OCI-LY1 (cell line): ENCODE results near the gene GDPD4.

ENCODE experiments used
- H2AFZ ChIP-seq: fragments of 200-600 bp; sonication (generic), shearing (Covaris generic); 2 replicates; pipeline ENCODE4 v1.6.0; 2014; ENCODE audit warnings: antibody characterized with exemption, mild to moderate bottlenecking, low read length
- H3F3A ChIP-seq: fragments of 200-600 bp; sonication (generic), shearing (Covaris generic); 2 replicates; pipeline ENCODE4 v1.6.0; 2014; ENCODE audit warnings: mild to moderate bottlenecking, antibody characterized with exemption, low read length, moderate library complexity; ENCODE audit not compliant: insufficient read depth
- H3K27ac ChIP-seq: fragments of 200-600 bp; sonication (generic); 2 replicates; pipeline ENCODE4 v1.5.1; 2014; ENCODE audit warnings: low read length, mixed run types, mild to moderate bottlenecking, low read depth; ENCODE audit not compliant: poor library complexity, severe bottlenecking
- H3K27me3 ChIP-seq: fragments of 200-600 bp; sonication (generic); 2 replicates; pipeline ENCODE4 v1.6.0; 2014; ENCODE audit warnings: antibody characterized with exemption, mild to moderate bottlenecking, low read length, moderate library complexity; ENCODE audit not compliant: insufficient read depth
- H3K36me3 ChIP-seq: fragments of 200-600 bp; sonication (generic); 2 replicates; pipeline ENCODE4 v1.6.1; 2014; ENCODE audit warnings: mild to moderate bottlenecking, antibody characterized with exemption, low read length, moderate library complexity, mixed read lengths; ENCODE audit not compliant: insufficient read depth
- H3K4me1 ChIP-seq: fragments of 200-600 bp; sonication (generic); 2 replicates; pipeline ENCODE4 v1.5.1; 2014; ENCODE audit warnings: mild to moderate bottlenecking, low read length, moderate library complexity; ENCODE audit not compliant: insufficient read depth, severe bottlenecking
- H3K4me2 ChIP-seq: fragments of 200-600 bp; sonication (generic), shearing (Covaris generic); 2 replicates; pipeline ENCODE4 v1.6.1; 2014; ENCODE audit warnings: low read length
- H3K4me3 ChIP-seq: fragments of 200-600 bp; sonication (generic); 2 replicates; pipeline ENCODE4 v1.5.1; 2014; ENCODE audit warnings: low read length, low read depth, mild to moderate bottlenecking, mixed read lengths; ENCODE audit not compliant: poor library complexity, severe bottlenecking
- H3K79me2 ChIP-seq: fragments of 200-600 bp; shearing (Covaris generic); 2 replicates; pipeline ENCODE4 v1.6.1; 2016; ENCODE audit warnings: mixed run types, low read length, mixed read lengths; ENCODE audit not compliant: insufficient read depth
- H3K9ac ChIP-seq: fragments of 200-600 bp; sonication (generic), shearing (Covaris generic); 2 replicates; pipeline ENCODE4 v1.6.1; 2014; ENCODE audit warnings: mild to moderate bottlenecking, low read length, mixed read lengths
- H3K9me2 ChIP-seq: fragments of 200-600 bp; sonication (generic), shearing (Covaris generic); 2 replicates; pipeline ENCODE4 v1.6.1; 2014; ENCODE audit warnings: low read depth, mild to moderate bottlenecking, low read length, mixed read lengths
- H3K9me3 ChIP-seq: fragments of 200-600 bp; shearing (Covaris generic); 2 replicates; pipeline ENCODE4 v1.6.1; 2014; ENCODE audit warnings: low read length, mixed read lengths
- H4K20me1 ChIP-seq: fragments of 200-600 bp; sonication (generic), shearing (Covaris generic); 2 replicates; pipeline ENCODE4 v1.6.0; 2016; ENCODE audit warnings: mild to moderate bottlenecking, low read length; ENCODE audit not compliant: insufficient read depth
- CTCF ChIP-seq: fragments of 200-600 bp; sonication (generic), shearing (Covaris generic); IDR thresholded peaks from 2 replicates; pipeline ENCODE4 v1.5.1; 2017; ENCODE audit warnings: mild to moderate bottlenecking, antibody characterized with exemption, low read length, moderate library complexity, mixed read lengths
- EZH2 ChIP-seq: fragments of 200-600 bp; sonication (generic), shearing (Covaris generic); IDR thresholded peaks from 2 replicates; pipeline ENCODE4 v1.8.0; 2017; ENCODE audit warnings: borderline replicate concordance, mixed run types, mild to moderate bottlenecking, antibody characterized with exemption, low read length, moderate library complexity, mixed read lengths

GDPD4 gene

GRCh38 chr11:77187776-77188632 is 113.5 kb downstream of the GDPD4 start:
- H3K27ac ChIP-seq, result no peak overlapping the region
- H3K9me2 ChIP-seq, result no peaks in the 10 kb centered on the region
- H3K9me3 ChIP-seq, result no peaks in the 10 kb centered on the region
- no peaks in the 10 kb centered on the region for H3K27me3 ChIP-seq
- no peaks in the 10 kb centered on the region for H3K36me3 ChIP-seq
- no peaks in the 10 kb centered on the region for H4K20me1 ChIP-seq
- H2AFZ ChIP-seq, result no peak overlapping the region
- no peak overlapping the region for H3K4me2 ChIP-seq
- H3K9ac ChIP-seq, result no peak overlapping the region
- no peaks in the 10 kb centered on the region for H3K79me2 ChIP-seq
- no peak overlapping the region for H3K4me3 ChIP-seq
- no peaks in the 10 kb centered on the region for H3F3A ChIP-seq
- no peaks in the 10 kb centered on the region for H3K4me1 ChIP-seq
- TF ChIP-seq EZH2 (no peak), CTCF (peak; percentile 90)

GRCh38 chr11:77187111-77187750 is 114.3 kb downstream of the GDPD4 start:
- Histone ChIP-seq H4K20me1 (no peaks in the 10 kb centered on the region), H3K79me2 (no peaks in the 10 kb centered on the region), H3K4me3 (no peak overlapping the region), H3K4me1 (no peaks in the 10 kb centered on the region), H3K9ac (no peak overlapping the region), H3K27me3 (no peaks in the 10 kb centered on the region), H3K4me2 (no peak overlapping the region), H2AFZ (no peak overlapping the region), H3K36me3 (no peaks in the 10 kb centered on the region), H3K9me2 (no peaks in the 10 kb centered on the region), H3K9me3 (no peaks in the 10 kb centered on the region), H3F3A (no peaks in the 10 kb centered on the region), H3K27ac (no peak overlapping the region)
- no peak for TF ChIP-seq CTCF
- TF ChIP-seq EZH2, result no peak

- H4K20me1 ChIP-seq, result no peaks in the 10 kb centered on the region
- H3K79me2 ChIP-seq, result no peaks in the 10 kb centered on the region
- no peaks in the 10 kb centered on the region for H3F3A ChIP-seq
- TF ChIP-seq CTCF, result no peak
- no peak for TF ChIP-seq EZH2
- no peaks in the 10 kb centered on the region for H3K27me3 ChIP-seq
- no peak overlapping the region for H3K27ac ChIP-seq
- no peaks in the 10 kb centered on the region for H3K36me3 ChIP-seq
- H3K4me3 ChIP-seq, result no peak overlapping the region
- no peak overlapping the region for H3K4me2 ChIP-seq
- no peaks in the 10 kb centered on the region for H3K9me2 ChIP-seq
- no peak overlapping the region for H2AFZ ChIP-seq
- H3K9me3 ChIP-seq, result no peaks in the 10 kb centered on the region
- H3K4me1 ChIP-seq, result no peaks in the 10 kb centered on the region
- H3K9ac ChIP-seq, result no peak overlapping the region
Observed at GRCh38 chr11:77186302-77186701, 115.2 kb downstream of the GDPD4 start.
